H1 (cell line): ENCODE results near the gene SEC16A. TPM values are rescaled to one million over a fixed set of nuclear protein-coding genes. Genes with fewer than 3 reads are reported as not detected.

Experiments
- KDM1A ChIP-seq: fragments of 200-600, 300-600 bp; sonication (generic); IDR thresholded peaks from 2 replicates; pipeline ENCODE4 v1.7.1; 2016; ENCODE audit warnings: mild to moderate bottlenecking, low read length, borderline replicate concordance
- SP4 ChIP-seq: IDR thresholded peaks from 2 replicates; pipeline ENCODE4 v1.6.1; 2012; ENCODE audit warnings: low read length, inconsistent platforms
- polyA plus RNA-seq, 7 experiments: library from polyadenylated mRNA; depleted of rRNA in 3 of 7; stranded (reverse) in 5 of 7; unstranded in 2 of 7; fragments of >200 nt in 5 of 7; fragments of 200-250 nt in 2 of 7; gene quantifications; 1 replicate in 5 of 7; 2 replicates in 1 of 7; 4 replicates in 1 of 7; pipeline versions ENCODE4 v1.2.1 to v1.2.3, GENCODE V29; 2011 to 2013; ENCODE audit warnings: missing spikeins in 2 of 7, mixed read lengths in 2 of 7
- total RNA-seq: library from RNA; stranded (reverse); fragmentation: NEBNext Ultra II Directional; extraction: Animal tissue kit (Norgen Biotek cat#: 25700); gene quantifications from 2 replicates; pipeline ENCODE4 v1.2.1, GENCODE V29; 2021

Gene SEC16A
- total and polyA plus RNA-seq, 2 of the 8 experiments (the other 6 are each of a cell fraction or from before 2014, with no cell fraction given): 21.6 to 49.0 TPM

DNA sequence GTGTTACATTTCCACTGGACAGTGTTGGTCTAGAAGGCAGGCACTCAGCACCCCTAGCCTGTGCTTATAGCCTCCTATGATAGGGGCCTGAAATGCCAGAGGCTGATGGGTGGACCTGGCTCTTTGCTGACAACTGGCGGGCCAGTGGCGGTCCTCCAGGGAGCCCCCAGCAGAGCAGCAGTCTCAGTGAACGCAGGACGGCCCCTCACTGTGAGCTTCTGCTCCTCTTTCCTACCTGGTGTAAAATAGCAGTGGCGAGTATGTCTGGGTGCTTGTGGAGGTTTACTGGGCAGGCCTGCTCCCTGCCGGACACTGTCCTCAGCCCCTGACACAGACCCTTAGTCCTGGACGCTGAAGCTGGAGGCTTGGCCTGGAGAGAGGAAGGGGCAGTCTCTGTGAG lies 3.3 kb upstream of the SEC16A start (continued):
- TF ChIP-seq SP4 (no peak), KDM1A (no peak)
- TF ChIP-seq, all 59 proteins: peak for 0
